ENCODE results near the gene PKD2L1. TPM values are rescaled to one million over a fixed set of nuclear protein-coding genes. Genes with fewer than 3 reads are reported as not detected.

PKD2L1 gene
- total and polyA plus RNA-seq, 10 donors = 2.2 to 8.7 (median 3.9) TPM; not detected in 1

DNA sequence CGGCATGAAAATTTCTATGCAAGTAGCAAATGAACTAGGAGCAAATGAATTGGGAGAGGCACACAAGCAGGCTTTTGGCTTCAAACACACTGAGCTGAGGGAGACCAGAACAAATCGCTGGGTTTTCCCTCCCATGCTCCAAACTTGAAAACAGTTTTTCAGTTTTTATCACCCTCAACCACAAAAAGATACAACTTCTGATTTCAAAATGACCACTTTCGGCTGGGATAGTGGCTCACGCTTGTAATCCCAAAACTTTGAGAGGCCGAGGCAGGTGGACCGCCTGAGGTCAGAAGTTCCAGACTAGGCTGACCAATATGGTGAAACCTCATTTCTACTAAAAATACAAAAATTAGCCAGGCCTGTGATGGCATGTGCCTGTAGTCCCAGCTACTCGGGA lies 91.6 kb downstream of the PKD2L1 start:
- DNase-seq = no peak
- Histone ChIP-seq H3K4me3 (no peak overlapping the region), H3K36me3 (peaks cover 0 to 100% (median 93%) of the 10 kb centered on the region in 6 donors), H3K9me3 (no peaks in the 10 kb centered on the region), H3K27me3 (replicated peaks in 1 of 7) (no peaks in the 10 kb centered on the region), H3K27ac (no peak overlapping the region), H3K4me1 (no peaks in the 10 kb centered on the region)
- WGBS, 5 donors = 82 to 89% (median 86%) methylated on average over 7 of the region's 7 CpGs
- intact Hi-C loops (cut with DNase I; ENCODE audit: low total_unique reads) = no loop called here
- TF ChIP-seq, protein P1, sequence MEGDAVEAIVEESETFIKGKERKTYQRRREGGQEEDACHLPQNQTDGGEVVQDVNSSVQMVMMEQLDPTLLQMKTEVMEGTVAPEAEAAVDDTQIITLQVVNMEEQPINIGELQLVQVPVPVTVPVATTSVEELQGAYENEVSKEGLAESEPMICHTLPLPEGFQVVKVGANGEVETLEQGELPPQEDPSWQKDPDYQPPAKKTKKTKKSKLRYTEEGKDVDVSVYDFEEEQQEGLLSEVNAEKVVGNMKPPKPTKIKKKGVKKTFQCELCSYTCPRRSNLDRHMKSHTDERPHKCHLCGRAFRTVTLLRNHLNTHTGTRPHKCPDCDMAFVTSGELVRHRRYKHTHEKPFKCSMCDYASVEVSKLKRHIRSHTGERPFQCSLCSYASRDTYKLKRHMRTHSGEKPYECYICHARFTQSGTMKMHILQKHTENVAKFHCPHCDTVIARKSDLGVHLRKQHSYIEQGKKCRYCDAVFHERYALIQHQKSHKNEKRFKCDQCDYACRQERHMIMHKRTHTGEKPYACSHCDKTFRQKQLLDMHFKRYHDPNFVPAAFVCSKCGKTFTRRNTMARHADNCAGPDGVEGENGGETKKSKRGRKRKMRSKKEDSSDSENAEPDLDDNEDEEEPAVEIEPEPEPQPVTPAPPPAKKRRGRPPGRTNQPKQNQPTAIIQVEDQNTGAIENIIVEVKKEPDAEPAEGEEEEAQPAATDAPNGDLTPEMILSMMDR (IDR thresholded peaks at IDR 0.05 in 8 of 11, conservative IDR thresholded peaks at IDR 0.05 in 3 of 11) = no peak
- TF ChIP-seq POLR2AphosphoS5 (IDR thresholded peaks at IDR 0.05) = no peak

Small RNA genes within 50 kb of the gene (small RNA-seq; reads per million reads assigned to genes)
- 0 reads per million in 4 donors for gene RNU6-422P

Other genes with a start within 250 kb of the PKD2L1 start
- not detected for gene CPN1, start 248.4 kb downstream of the PKD2L1 start, total RNA-seq
- gene CPN1, start 248.4 kb downstream of the PKD2L1 start, polyA plus RNA-seq = not detected
- 10 to 100 TPM; 17.2 to 29.6 (median 19.3) TPM for gene ERLIN1, start 144.2 kb downstream of the PKD2L1 start, total RNA-seq
- 1 to 10 TPM; 2.6 to 5.9 (median 3.6) TPM for gene ERLIN1, start 144.2 kb downstream of the PKD2L1 start, polyA plus RNA-seq
- 10 to 100 TPM; 17.5 to 26.4 (median 24.8) TPM for gene CHUK, start 100.6 kb downstream of the PKD2L1 start, total RNA-seq
- gene CHUK, start 100.6 kb downstream of the PKD2L1 start, polyA plus RNA-seq = 1 to 10 TPM; 5.9 to 8.6 (median 6.6) TPM
- 10 to 100 TPM; 17.8 to 42.1 (median 30.0) TPM for gene CWF19L1, start 62.6 kb downstream of the PKD2L1 start, total RNA-seq
- gene CWF19L1, start 62.6 kb downstream of the PKD2L1 start, polyA plus RNA-seq = 10 to 100 TPM; 22.2 to 36.5 (median 23.6) TPM
- 10 to 100 TPM; 45.0 to 54.4 (median 50.1) TPM for gene BLOC1S2, start 43.5 kb downstream of the PKD2L1 start, total RNA-seq
- 10 to 100 TPM; 81.7 to 96.1 (median 92.5) TPM for gene BLOC1S2, start 43.5 kb downstream of the PKD2L1 start, polyA plus RNA-seq
- 10 to 100 TPM; 21.0 to 56.3 (median 40.1) TPM for gene SCD, start 17.0 kb upstream of the PKD2L1 start, total RNA-seq
- 1 to 10 TPM; 2.1 to 8.3 (median 5.9) TPM for gene SCD, start 17.0 kb upstream of the PKD2L1 start, polyA plus RNA-seq
- not detected for gene WNT8B, start 132.8 kb upstream of the PKD2L1 start, total RNA-seq
- gene WNT8B, start 132.8 kb upstream of the PKD2L1 start, polyA plus RNA-seq = under 1 TPM in 1 of 3 donors, not detected in 2; 0.03 TPM
- gene SEC31B, start 189.6 kb upstream of the PKD2L1 start, total RNA-seq = 10 to 100 TPM; 16.0 to 30.7 (median 21.6) TPM
- 10 to 100 TPM; 12.0 to 20.8 (median 19.1) TPM for gene SEC31B, start 189.6 kb upstream of the PKD2L1 start, polyA plus RNA-seq
- 100 to 1,000 TPM in 6 of 7 donors, 10 to 100 TPM in 1; 96.2 to 142 (median 128) TPM for gene NDUFB8, start 199.6 kb upstream of the PKD2L1 start, total RNA-seq
- gene NDUFB8, start 199.6 kb upstream of the PKD2L1 start, polyA plus RNA-seq = 100 to 1,000 TPM; 196 to 261 (median 256) TPM
- gene HIF1AN, start 205.7 kb upstream of the PKD2L1 start, total RNA-seq = 10 to 100 TPM; 18.2 to 48.2 (median 37.7) TPM
- 1 to 10 TPM; 3.0 to 6.4 (median 3.6) TPM for gene HIF1AN, start 205.7 kb upstream of the PKD2L1 start, polyA plus RNA-seq

Measured in spleen (tissue), 11 donors.